Femur (tissue), 1 donor: ENCODE data around the gene NINL.

Source experiments
- DNase-seq: peaks from one replicate; pipeline ENCODE4 v3.0.0-alpha.2; 2017

Gene NINL

GRCh38 chr20:25461786-25462545, 123.4 kb downstream of the NINL start:
- DNase-seq = no peak

DNA sequence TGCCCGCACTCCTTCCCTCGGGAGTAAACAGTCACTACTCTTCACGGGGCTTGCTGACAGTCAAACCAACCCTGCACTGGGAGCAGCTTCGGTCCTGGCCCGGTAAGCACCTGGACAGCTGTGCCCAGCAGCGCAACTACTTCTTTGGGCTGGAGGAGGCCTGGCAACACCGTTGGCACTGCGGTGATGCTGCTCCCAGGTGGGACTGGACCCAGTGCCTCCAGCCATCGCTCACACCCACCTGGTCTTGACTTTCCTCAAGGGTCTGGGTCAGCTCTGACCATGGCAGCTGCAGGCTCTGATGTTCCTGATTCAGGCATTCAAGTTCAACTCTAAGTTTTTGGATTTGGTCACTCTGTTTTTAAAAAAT, 124.1 kb downstream of the NINL start:
- DNase-seq = no peak

DNA sequence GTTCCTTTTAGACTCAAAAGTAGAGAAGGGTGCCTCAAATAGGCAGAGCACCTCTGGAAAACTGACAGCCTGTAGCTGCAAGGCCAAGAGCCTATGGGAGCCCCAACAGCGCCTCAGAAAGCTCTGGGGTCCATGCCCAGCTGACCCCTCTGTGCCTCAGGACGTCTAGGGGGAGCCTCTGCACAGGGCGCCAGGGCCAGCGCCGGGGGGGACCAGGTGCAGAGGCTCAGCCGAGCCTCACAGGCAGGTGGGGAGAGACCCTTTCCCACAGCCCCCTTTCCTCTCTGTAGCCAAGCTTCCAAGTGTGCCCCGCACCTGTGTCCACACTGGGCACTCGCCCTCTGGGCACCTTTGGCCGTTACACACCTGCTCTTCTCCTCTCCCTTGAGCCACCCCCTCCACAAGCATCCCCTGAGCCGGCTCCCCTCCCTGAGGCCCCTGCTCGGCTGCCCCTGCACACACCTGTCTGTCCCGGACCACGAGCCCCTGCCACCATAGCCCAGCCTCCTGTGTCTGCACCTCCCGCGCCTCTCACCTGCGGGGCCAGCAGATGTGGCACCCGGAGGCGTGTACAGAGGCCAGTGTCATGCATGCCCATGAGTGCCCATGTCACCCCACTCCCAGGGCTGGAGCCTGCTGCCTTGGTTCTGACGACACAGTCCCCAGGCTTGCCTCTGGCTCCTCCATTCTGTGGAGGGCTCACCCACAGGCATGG, 124.6 kb downstream of the NINL start:
- no peak for DNase-seq

GRCh38 chr20:25459916-25460535, 125.3 kb downstream of the NINL start:
- no peak for DNase-seq

DNA sequence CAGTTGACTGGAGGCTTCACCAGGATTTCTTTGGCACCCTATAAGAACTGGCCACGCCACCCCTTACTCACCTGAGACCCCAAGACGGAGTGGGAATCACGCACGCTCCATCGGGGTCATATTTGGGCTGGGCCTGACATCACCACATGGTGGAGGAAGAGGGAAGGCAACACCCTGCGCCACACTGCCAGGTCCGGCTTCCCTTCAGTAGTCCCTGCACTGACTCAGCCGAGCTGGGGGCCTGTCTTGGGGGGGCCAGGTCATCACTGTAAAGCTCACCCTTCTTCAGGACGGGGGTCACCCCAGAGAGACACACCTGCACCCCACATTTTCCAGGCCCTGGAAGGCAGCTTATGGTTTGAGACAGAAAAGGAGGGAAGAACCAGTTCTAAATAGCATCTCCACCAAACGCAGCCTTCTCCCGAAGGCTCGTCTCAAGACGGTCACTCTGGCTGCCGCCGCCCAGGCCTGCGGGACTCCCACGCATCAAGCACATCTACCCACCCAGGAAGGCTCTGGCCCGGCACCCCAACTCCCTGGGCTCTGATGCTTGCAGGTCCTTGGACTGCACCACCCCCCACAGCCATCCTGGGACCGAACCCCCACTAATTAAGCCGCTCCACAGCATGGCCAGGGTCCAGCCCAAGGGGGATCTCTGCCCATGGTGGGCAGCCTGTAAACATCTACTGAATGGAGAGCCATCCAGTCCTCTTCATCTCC, 126.1 kb downstream of the NINL start:
- DNase-seq = no peak

GRCh38 chr20:25457886-25458680, 127.2 kb downstream of the NINL start:
- DNase-seq = no peak

GRCh38 chr20:25454153-25454900, 131.0 kb downstream of the NINL start:
- DNase-seq = no peak

DNA sequence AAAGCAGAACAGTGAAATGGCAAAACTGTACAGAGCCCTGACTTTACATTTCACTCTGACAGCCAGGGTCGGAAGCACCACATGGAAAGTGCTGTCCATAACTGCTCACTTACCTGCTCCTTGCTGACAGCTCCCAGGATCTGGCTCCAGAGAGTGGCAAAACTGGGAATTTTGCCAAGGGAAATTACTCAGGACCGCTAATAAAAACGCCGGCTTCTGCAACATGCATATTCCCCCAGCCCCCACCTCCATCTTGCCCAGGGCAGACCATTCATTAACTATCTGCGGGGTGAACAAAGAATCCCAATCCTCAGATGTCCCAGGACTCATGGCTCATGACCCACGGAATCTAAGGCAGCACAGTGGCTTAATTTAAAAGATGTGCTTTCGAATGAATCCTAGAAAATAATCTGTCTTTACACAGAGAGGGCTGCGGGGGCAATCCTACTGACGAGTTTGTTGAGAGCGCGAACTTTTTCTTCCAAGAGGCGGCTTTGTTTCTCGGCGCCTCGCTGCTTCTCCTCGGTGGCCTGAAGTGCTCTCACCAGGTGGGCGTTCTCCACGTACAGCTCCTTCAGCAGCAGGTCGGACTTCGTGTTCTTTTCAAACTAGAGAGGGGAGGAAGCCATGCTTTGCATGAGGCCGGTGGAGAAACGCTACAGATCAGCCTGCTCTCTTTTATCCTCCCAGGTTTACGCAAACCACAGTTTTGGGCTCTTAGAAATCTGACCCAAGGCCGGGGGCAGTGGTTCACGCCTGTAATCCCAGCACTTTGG, 132.1 kb downstream of the NINL start:
- no peak for DNase-seq

DNA sequence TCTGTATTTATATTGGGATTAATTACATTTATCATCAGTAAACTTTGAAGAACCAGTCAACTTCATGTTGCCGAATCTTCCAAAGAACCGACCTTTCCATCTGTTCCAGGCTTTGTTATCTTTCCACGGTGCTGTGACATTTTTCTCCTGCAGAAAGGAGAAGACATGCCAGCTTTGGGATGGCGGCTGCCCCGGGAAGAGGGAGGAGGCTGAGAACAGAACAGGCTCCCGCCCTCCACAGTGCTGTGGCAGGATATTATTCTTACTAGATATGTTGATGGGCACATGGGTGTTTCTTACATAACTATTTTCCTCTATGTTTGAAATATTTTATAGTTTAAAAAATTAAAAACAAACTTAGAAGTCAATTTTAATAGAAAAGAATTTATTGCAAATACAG, 133.0 kb downstream of the NINL start:
- no peak for DNase-seq

DNA sequence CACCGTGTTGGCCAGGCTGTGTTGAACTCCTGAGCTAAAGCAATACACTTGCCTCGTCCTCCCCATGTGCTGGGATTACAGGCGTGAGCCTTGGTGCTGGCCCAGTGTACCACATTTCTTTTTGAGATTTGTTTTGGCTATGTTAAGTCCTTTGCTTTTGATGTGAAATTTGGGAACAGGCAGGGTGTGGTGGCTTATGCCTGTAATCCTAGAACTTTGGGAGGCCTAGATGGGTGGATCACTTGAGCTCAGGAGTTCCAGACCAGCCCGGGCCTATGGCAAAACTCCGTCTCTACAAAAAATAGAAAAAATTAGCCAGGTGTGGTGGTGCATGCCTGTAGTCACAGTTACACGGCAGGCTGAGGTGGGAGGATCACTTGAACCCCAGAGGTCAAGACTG, 137.7 kb downstream of the NINL start:
- no peak for DNase-seq

DNA sequence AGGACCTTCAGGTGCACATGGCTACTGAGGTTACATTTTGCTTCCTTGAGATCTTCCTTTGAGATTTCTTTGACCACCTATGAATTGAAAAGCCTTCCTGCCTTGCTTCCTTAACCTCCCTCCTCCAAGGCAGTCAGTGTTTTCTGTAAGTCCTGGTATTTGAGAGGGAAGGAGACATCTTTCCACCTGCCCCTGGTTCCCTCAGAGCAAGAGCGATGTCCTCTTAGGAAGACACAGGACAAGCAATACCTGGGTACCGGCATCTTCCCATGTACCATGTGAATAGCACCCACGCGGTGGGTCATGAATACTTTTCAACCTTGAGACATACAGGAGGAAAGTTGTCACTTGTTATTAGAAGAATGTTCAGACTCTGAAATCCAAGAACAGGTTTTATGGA, 140.8 kb downstream of the NINL start:
- no peak for DNase-seq

- DNase-seq = no peak
Measured at GRCh38 chr20:25439328-25439727, 146.0 kb downstream of the NINL start.

- peak; percentile 18 for DNase-seq
Measured at GRCh38 chr20:25437153-25437581, 148.2 kb downstream of the NINL start.

DNA sequence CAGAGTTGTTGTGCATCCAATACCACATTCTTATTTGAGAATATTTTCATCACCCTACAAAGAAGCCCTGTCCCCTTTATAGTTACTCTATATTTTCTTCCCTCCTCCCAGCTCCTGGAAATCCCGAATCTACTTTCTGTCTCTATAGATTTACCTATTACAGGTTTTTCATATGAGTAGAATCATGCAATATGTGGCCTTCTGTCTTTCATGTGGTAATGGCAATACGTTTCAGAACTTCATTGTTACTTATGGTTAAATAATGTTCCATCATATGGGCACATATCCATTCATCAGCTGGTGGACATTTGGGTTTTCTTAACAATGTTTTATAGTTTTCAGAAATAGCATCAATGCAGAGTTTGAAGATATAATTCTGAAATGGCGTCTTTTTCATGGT, 160.8 kb downstream of the NINL start:
- DNase-seq = no peak

DNA sequence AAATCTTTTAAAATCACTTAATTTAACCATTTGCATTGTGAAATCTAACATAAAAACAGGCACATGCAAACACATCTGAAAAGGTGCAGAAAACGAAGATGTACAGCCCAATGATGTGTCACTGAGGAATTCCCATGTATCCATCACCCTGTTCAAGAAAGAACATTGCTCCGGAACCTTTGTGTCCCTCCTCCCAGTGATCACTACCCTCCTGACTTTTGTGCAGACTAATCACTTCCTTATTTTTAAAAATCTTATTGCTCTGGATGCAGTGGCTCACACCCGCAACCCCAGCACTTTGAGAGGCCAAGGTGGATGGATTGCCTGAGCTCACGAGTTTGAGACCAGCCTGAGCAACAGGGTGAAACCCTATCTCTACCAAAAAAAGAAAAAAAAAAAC, 163.3 kb downstream of the NINL start:
- no peak for DNase-seq

DNA sequence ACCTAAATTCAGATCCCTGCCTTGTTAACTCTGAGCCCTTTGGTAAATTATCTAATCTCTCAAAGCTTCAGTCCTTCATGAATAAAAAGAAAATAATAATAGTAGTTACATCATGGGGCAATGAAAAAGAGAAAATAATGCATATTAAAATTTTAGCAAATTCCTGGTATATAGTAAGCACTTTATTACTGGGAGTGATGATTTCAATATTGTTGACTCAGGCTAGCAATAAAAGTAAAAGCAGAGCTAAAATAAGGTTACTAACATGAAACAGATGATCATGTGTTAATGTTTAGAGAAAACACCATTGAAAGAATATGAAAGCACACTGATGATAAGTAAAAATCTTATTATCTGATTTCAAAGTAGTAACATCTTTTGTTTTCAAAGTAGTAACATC, 164.2 kb downstream of the NINL start:
- no peak for DNase-seq

- no peak for DNase-seq
Measured at GRCh38 chr20:25418776-25419175, 166.6 kb downstream of the NINL start.

- DNase-seq = no peak
Measured at GRCh38 chr20:25408890-25409289, 176.4 kb downstream of the NINL start.

DNA sequence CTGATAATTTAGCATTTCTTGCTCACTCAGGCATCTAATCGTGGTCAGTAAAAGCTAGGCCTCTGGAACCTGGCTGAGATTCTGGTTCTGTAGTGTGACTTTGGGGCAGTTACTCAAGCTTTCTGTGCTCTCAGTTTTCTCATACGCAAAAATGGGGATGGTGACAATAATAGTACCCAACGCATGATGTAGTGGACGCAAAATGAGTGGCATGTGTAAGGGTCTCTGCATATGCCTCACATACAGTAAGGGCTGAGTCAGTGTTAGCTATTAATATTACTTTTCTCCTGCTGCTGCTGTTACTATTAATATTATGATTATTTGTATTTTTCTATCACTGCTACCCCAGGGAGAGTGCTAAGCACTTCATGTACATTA, 177.2 kb downstream of the NINL start:
- DNase-seq = no peak

GRCh38 chr20:25407311-25408169, 177.8 kb downstream of the NINL start, which contains the start of gene GINS1:
TSS of gene GINS1 (plus strand) at chr20:25407673. CDS start at chr20:25407821, 148 bp downstream.
- DNase-seq = peak; percentile 92
